Spleen (tissue), 7 donors: ENCODE results near the gene ASB10.

Source experiments
- POLR2A ChIP-seq, 3 donors: fragments of 450-650 bp; IDR thresholded peaks; one replicate each; pipeline ENCODE4 v1.5.1; 2017; ENCODE audit warnings: antibody characterized with exemption in 3 of 3, mild to moderate bottlenecking in 1 of 3
- TF ChIP-seq, protein P1 (sequence below), 11 experiments: fragments of 200-600 bp in 7 of 11; fragments of 450-650 bp in 4 of 11; sonication (generic) in 4 of 11; IDR thresholded peaks in 8 of 11; conservative IDR thresholded peaks in 3 of 11; 1 replicate in 7 of 11; 2 replicates in 4 of 11; pipeline versions ENCODE4 v1.4.0 to v1.8.0; 2016 to 2021; ENCODE audit warnings: antibody characterized with exemption in 11 of 11, inconsistent platforms in 4 of 11, mild to moderate bottlenecking in 1 of 11
- donor health status: DM: no; HTN: no; CAD: no; lungs with moderate emphysema.
- donor health status: DM: no; HTN: no; CAD: no.
- donor health status: DM: no; HTN: no; CAD: no.

DNA sequence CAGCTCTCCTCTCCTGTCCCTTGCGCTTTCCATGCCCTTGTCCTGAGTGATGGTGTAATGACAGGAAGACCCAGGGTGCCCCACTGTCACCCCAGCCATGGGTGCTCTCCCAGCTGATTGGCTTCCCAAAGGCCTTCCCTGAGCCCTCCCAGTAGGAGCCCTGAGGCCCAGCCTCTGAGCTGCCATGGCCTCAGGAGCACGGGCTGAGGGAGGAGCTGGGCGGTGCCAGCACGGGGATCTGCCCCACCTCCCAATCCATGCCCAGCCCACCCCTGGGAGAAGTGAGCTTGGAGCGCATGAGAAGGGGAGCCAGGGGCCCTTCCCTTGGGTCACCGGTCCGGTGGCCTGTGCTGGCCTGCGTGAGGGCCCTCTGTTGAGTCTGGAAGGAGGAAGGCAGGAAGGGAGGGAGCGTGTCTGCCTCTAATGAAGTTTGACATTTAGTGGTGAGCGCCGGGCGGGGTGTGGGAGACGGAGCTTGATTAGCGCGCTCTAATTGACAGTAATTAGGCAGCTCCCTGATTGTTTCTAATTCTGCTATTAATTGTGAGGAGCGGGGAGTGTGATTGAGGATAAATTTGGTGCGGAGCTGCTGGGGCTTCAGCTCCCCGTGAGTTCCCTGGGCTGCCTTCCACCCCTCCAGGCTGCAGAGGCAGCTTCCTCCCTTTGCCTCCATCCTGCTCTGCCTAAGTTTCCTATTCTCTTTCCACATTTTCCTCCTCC, 47.8 kb downstream of the ASB10 start:
- TF ChIP-seq, protein P1, sequence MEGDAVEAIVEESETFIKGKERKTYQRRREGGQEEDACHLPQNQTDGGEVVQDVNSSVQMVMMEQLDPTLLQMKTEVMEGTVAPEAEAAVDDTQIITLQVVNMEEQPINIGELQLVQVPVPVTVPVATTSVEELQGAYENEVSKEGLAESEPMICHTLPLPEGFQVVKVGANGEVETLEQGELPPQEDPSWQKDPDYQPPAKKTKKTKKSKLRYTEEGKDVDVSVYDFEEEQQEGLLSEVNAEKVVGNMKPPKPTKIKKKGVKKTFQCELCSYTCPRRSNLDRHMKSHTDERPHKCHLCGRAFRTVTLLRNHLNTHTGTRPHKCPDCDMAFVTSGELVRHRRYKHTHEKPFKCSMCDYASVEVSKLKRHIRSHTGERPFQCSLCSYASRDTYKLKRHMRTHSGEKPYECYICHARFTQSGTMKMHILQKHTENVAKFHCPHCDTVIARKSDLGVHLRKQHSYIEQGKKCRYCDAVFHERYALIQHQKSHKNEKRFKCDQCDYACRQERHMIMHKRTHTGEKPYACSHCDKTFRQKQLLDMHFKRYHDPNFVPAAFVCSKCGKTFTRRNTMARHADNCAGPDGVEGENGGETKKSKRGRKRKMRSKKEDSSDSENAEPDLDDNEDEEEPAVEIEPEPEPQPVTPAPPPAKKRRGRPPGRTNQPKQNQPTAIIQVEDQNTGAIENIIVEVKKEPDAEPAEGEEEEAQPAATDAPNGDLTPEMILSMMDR (IDR thresholded peaks at IDR 0.05 in 8 of 11, conservative IDR thresholded peaks at IDR 0.05 in 3 of 11): no peak
- no peak for TF ChIP-seq POLR2A (IDR thresholded peaks at IDR 0.05)
